ENCODE measurements around the gene ABCA2. TPM values are rescaled to one million over a fixed set of nuclear protein-coding genes. Genes with fewer than 3 reads are reported as not detected.

ABCA2 gene
- polyA plus RNA-seq, 1 donor (not counting 4 experiments of a cell fraction or from before 2014, with no cell fraction given): 1.3 TPM

DNA sequence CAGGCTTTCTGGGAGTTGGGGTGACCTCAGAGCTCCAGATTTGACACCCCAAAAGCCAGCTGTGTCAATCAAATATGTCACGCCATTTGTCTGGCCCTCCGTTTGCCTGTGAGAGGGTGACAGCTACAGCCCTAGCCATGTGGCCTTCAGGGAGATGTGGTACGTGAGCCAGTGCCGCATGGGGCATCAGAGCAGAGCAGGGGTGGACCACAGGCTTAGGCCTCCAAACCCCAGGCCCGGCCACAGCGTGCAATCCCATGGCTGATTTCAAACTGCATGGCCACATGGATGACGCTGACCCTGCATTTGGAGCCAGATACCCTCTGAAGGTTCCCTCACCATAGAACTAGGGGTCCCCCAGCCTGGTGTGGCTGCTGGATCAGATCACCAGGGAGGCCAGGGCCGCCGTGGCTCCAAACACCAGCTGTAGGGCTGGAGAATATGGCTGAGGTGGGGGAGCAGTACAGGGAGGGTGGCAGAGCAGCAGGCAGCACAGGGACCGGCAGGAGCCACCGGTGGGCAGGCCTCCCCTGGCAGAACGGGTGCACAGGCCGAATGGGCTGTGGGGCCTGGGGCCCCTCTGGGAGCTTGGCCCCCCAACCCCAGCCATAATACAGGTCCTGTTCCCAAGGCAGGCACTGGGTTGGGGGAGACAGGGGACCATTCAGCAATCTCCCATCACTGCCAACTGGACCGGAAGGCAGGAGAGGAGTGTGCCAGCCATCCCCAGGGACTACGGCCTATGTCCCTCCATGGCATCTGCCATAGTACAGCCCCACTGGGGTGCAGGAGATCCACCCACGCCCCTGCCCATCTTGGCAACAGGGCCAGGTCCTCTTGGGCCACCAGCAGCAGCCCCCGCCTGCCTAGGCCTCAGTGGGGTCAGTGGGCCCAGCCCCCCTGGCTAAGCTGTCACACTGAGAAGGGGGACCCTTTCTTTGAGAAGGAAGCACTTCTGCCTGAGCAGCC lies 40.8 kb upstream of the ABCA2 start:
- Histone ChIP-seq H3K4me1 (ENCODE audit: control insufficient read depth, extremely low read depth, insufficient read depth, low read length) (peaks cover 10% of the 10 kb centered on the region), H3K36me3 (ENCODE audit: control insufficient read depth in 2 of 2, extremely low read depth in 1 of 2, insufficient read depth in 2 of 2, low read length in 2 of 2) (no peaks in the 10 kb centered on the region), H3K27me3 (ENCODE audit: control insufficient read depth, extremely low read depth, insufficient read depth, low read length) (no peaks in the 10 kb centered on the region), H3K9me3 (ENCODE audit: control insufficient read depth, low read depth, low read length) (no peaks in the 10 kb centered on the region), H3K4me2 (ENCODE audit: control insufficient read depth, extremely low read depth, insufficient read depth, low read depth, low read length) (peak overlapping the region; percentile 70), H3K4me3 (ENCODE audit: control insufficient read depth in 2 of 3, extremely low read depth in 1 of 3, insufficient read depth in 2 of 3, low read depth in 1 of 3, low read length in 3 of 3) (no peak overlapping the region), H3K9ac (ENCODE audit: control insufficient read depth, extremely low read depth, insufficient read depth, low read length) (no peak overlapping the region), H4K20me1 (ENCODE audit: control insufficient read depth, extremely low read depth, insufficient read depth, low read length) (no peaks in the 10 kb centered on the region), H3K27ac (ENCODE audit: control insufficient read depth, insufficient read depth, low read length) (no peak overlapping the region), H3K79me2 (ENCODE audit: control insufficient read depth, insufficient read depth, low read length) (no peaks in the 10 kb centered on the region), H3K9me1 (ENCODE audit: control insufficient read depth, extremely low read depth, insufficient read depth, low read length) (no peaks in the 10 kb centered on the region), H2AFZ (ENCODE audit: control insufficient read depth, low read length) (no peak overlapping the region)
- TF ChIP-seq, protein P1, sequence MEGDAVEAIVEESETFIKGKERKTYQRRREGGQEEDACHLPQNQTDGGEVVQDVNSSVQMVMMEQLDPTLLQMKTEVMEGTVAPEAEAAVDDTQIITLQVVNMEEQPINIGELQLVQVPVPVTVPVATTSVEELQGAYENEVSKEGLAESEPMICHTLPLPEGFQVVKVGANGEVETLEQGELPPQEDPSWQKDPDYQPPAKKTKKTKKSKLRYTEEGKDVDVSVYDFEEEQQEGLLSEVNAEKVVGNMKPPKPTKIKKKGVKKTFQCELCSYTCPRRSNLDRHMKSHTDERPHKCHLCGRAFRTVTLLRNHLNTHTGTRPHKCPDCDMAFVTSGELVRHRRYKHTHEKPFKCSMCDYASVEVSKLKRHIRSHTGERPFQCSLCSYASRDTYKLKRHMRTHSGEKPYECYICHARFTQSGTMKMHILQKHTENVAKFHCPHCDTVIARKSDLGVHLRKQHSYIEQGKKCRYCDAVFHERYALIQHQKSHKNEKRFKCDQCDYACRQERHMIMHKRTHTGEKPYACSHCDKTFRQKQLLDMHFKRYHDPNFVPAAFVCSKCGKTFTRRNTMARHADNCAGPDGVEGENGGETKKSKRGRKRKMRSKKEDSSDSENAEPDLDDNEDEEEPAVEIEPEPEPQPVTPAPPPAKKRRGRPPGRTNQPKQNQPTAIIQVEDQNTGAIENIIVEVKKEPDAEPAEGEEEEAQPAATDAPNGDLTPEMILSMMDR (optimal IDR thresholded peaks at IDR 0.05 in 1 of 3, IDR thresholded peaks at IDR 0.05 in 1 of 3, conservative IDR thresholded peaks at IDR 0.05 in 1 of 3; ENCODE audit: extremely low read depth in 1 of 3, insufficient read depth in 2 of 3, low read length in 3 of 3): no peak
- TF ChIP-seq EZH2 (IDR thresholded peaks at IDR 0.05; ENCODE audit: low read length): no peak
- DNase-seq (ENCODE audit: low read depth, low spot score) (no peak), FAIRE-seq (no peak)
- dilution Hi-C loops (cut with MboI; ENCODE audit: extremely low pct_ligation_motif_present, low sequenced_read_pairs): no loop called here

DNA sequence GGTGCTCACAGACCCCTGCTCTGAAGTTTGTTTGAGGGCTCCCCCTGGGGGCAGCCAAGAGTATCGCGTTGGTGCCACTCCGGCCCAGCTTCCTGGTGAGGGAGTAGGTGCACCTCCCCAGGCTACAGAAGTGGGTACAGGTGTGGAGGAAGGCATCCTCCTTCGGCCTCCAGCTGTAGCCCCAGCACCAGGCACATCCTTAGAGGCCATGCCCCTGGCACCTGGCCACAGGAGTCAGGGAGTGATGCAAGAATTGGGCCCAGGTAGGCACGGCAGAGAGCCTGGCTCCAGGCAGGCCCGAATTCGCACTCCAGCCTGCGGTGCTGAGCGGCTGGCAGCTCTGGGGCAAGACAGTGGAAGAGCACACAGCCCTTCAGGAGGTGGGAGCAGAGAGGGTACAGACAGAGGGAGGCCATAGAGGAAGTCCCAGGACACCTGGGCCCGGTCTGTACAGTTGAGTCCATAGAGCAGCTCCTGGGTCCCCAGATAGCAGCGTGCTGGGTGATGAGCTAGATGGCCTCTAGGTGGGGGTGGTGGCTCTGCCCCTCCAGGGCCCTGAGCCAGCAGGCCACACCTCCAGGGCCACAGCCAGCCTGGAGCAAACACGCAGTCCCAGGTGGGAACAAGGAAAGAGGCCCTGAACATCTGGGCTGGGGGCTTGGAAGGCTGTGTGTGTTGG lies 40.0 kb upstream of the ABCA2 start:
- Histone ChIP-seq H3K27ac (ENCODE audit: control insufficient read depth, insufficient read depth, low read length) (no peak overlapping the region), H2AFZ (ENCODE audit: control insufficient read depth, low read length) (no peak overlapping the region), H3K9me1 (ENCODE audit: control insufficient read depth, extremely low read depth, insufficient read depth, low read length) (no peaks in the 10 kb centered on the region), H3K36me3 (ENCODE audit: control insufficient read depth in 2 of 2, extremely low read depth in 1 of 2, insufficient read depth in 2 of 2, low read length in 2 of 2) (no peaks in the 10 kb centered on the region), H4K20me1 (ENCODE audit: control insufficient read depth, extremely low read depth, insufficient read depth, low read length) (no peaks in the 10 kb centered on the region), H3K9ac (ENCODE audit: control insufficient read depth, extremely low read depth, insufficient read depth, low read length) (no peak overlapping the region), H3K4me1 (ENCODE audit: control insufficient read depth, extremely low read depth, insufficient read depth, low read length) (peaks cover 11% of the 10 kb centered on the region), H3K27me3 (ENCODE audit: control insufficient read depth, extremely low read depth, insufficient read depth, low read length) (no peaks in the 10 kb centered on the region), H3K4me2 (ENCODE audit: control insufficient read depth, extremely low read depth, insufficient read depth, low read depth, low read length) (no peak overlapping the region), H3K79me2 (ENCODE audit: control insufficient read depth, insufficient read depth, low read length) (no peaks in the 10 kb centered on the region), H3K4me3 (ENCODE audit: control insufficient read depth in 2 of 3, extremely low read depth in 1 of 3, insufficient read depth in 2 of 3, low read depth in 1 of 3, low read length in 3 of 3) (no peak overlapping the region), H3K9me3 (ENCODE audit: control insufficient read depth, low read depth, low read length) (no peaks in the 10 kb centered on the region)
- dilution Hi-C loops (cut with MboI; ENCODE audit: extremely low pct_ligation_motif_present, low sequenced_read_pairs): no loop called here
- peak; percentile 87 for FAIRE-seq
- no peak for DNase-seq (ENCODE audit: low read depth, low spot score)
- TF ChIP-seq, protein P1 (optimal IDR thresholded peaks at IDR 0.05 in 1 of 3, IDR thresholded peaks at IDR 0.05 in 1 of 3, conservative IDR thresholded peaks at IDR 0.05 in 1 of 3; ENCODE audit: extremely low read depth in 1 of 3, insufficient read depth in 2 of 3, low read length in 3 of 3): peak; percentile 84 to 88 (median 87)
- TF ChIP-seq EZH2 (IDR thresholded peaks at IDR 0.05; ENCODE audit: low read length): no peak

Data from keratinocyte (primary cell).